Stomach (tissue), 4 donors: ENCODE measurements around the gene CRYGB.

ENCODE experiments used
- CTCF ChIP-seq, 7 experiments: fragments of 450-650 bp in 4 of 7; fragments of 200-600 bp in 3 of 7; sonication (generic) in 3 of 7; IDR thresholded peaks; one replicate each; pipeline ENCODE4 v1.5.1; 2016 to 2019; ENCODE audit warnings: antibody characterized with exemption in 7 of 7, control low read depth in 2 of 7, mild to moderate bottlenecking in 1 of 7
- POLR2A ChIP-seq, 4 donors: fragments of 450-650 bp; IDR thresholded peaks; one replicate each; pipeline ENCODE4 v1.6.1; 2016; ENCODE audit warnings: antibody characterized with exemption in 4 of 4, control low read depth in 2 of 4, mild to moderate bottlenecking in 1 of 4, moderate library complexity in 1 of 4
- POLR2AphosphoS5 ChIP-seq, 3 donors: sonication (generic); formaldehyde crosslinking; IDR thresholded peaks; one replicate each; pipeline ENCODE4 v1.6.1; 2016; ENCODE audit warnings: antibody characterized with exemption in 3 of 3

GRCh38 chr2:208127090-208127489 is 18.9 kb downstream of the CRYGB start:
- TF ChIP-seq POLR2AphosphoS5 (IDR thresholded peaks at IDR 0.05) (no peak), CTCF (IDR thresholded peaks at IDR 0.05) (no peak), POLR2A (IDR thresholded peaks at IDR 0.05) (no peak)
